ENCODE measurements around the gene ALDH1L1. TPM values are rescaled to one million over a fixed set of nuclear protein-coding genes. Genes with fewer than 3 reads are reported as not detected.

Gene ALDH1L1
- total and polyA plus RNA-seq, 8 donors, result 1.4 to 17.4 (median 5.2) TPM

DNA sequence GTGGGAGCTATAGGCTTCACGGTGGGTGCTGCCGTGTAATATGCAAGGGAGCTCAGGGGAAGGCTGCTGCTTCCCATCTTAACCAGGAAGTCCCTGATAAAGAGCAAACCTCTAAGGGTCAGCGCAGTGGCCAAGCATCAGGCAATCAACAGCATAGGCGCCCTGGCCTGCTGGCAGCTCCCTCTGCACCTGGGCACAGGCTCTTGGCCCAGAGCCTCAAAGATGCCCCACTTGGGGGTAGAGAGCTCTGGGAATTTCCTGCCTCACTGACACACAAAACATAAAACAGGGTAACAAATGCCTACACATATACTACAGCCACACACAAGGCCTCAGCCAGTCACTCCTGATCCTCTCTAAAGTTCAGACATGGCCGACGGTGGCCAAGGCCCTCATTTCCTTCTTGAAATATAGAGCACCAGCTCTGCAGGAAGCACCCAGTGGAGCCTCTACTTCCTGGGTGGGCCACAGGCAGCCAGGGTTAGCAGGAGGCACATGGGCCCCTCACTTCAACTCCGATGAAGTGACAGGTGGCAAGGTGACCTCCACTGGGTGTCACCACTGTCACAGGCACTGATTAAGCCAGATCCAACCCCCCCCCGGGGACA, 116.9 kb downstream of the ALDH1L1 start:
- Histone ChIP-seq H3K27ac (no peak overlapping the region), H3K4me3 (no peak overlapping the region), H3K27me3 (no peaks in the 10 kb centered on the region), H3K9me3 (no peaks in the 10 kb centered on the region), H3K4me1 (no peaks in the 10 kb centered on the region), H3K36me3 (peaks cover 6 to 44% (median 20%) of the 10 kb centered on the region in 4 donors)
- no peak for TF ChIP-seq EP300 (IDR thresholded peaks at IDR 0.05)
- no peak for TF ChIP-seq POLR2AphosphoS5 (IDR thresholded peaks at IDR 0.05)
- TF ChIP-seq, protein P1, sequence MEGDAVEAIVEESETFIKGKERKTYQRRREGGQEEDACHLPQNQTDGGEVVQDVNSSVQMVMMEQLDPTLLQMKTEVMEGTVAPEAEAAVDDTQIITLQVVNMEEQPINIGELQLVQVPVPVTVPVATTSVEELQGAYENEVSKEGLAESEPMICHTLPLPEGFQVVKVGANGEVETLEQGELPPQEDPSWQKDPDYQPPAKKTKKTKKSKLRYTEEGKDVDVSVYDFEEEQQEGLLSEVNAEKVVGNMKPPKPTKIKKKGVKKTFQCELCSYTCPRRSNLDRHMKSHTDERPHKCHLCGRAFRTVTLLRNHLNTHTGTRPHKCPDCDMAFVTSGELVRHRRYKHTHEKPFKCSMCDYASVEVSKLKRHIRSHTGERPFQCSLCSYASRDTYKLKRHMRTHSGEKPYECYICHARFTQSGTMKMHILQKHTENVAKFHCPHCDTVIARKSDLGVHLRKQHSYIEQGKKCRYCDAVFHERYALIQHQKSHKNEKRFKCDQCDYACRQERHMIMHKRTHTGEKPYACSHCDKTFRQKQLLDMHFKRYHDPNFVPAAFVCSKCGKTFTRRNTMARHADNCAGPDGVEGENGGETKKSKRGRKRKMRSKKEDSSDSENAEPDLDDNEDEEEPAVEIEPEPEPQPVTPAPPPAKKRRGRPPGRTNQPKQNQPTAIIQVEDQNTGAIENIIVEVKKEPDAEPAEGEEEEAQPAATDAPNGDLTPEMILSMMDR (IDR thresholded peaks at IDR 0.05), result no peak
- no peak for TF ChIP-seq POLR2A (IDR thresholded peaks at IDR 0.05)
- WGBS, 5 donors, result 85 to 95% (median 90%) methylated on average over 6 to 8 of the region's 8 CpGs
- no peak for DNase-seq
- intact Hi-C loops (cut with DNase I; ENCODE audit: low total_unique reads), result no loop called here

- no peak overlapping the region for H3K4me3 ChIP-seq
- WGBS, 5 donors, result 75 to 87% (median 84%) methylated on average over 6 to 8 of the region's 8 CpGs
- no peaks in the 10 kb centered on the region for H3K27me3 ChIP-seq
- peaks cover 0 to 7% (median 0%) of the 10 kb centered on the region in 4 donors for H3K4me1 ChIP-seq
- no peak for DNase-seq
- H3K36me3 ChIP-seq, result peaks cover 0 to 33% (median 7%) of the 10 kb centered on the region in 4 donors
- intact Hi-C loops (cut with DNase I; ENCODE audit: low total_unique reads), result no loop called here
- TF ChIP-seq EP300 (IDR thresholded peaks at IDR 0.05) (no peak), POLR2A (IDR thresholded peaks at IDR 0.05) (no peak), POLR2AphosphoS5 (IDR thresholded peaks at IDR 0.05) (no peak)
- TF ChIP-seq, protein P1 (IDR thresholded peaks at IDR 0.05), result no peak
- no peaks in the 10 kb centered on the region for H3K9me3 ChIP-seq
- H3K27ac ChIP-seq, result no peak overlapping the region
Observed at GRCh38 chr3:126061301-126062032, 118.9 kb downstream of the ALDH1L1 start.

DNA sequence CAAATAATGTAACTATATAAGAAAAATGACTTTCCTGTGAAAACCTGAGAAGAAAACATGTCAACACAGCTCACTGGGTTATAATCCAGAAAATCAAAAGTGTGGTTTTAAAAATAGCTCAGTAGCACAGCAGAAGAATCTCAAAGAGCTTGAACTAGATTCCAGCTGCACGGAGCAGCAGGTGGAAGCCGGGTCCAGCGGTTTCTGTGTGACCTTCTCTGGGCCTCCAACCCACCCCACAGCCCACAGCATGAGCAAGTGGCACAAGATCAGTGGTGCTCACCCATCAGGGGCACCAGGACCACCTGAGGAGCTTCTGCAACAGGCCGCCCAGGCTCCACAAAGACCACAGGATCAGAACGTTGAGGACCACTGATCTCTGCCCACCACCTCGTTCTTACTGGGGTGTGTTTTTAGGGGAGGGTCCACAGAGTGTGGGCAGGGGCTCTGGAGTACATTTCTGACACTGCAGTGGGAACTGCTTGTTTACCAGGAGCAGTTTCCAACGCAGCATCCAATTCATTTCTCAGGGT, 119.7 kb downstream of the ALDH1L1 start:
- TF ChIP-seq EP300 (IDR thresholded peaks at IDR 0.05), result no peak
- TF ChIP-seq, protein P1 (IDR thresholded peaks at IDR 0.05), result no peak
- TF ChIP-seq POLR2AphosphoS5 (IDR thresholded peaks at IDR 0.05), result no peak
- TF ChIP-seq POLR2A (IDR thresholded peaks at IDR 0.05), result no peak
- H3K27ac ChIP-seq, result no peak overlapping the region
- no peak for DNase-seq
- intact Hi-C loops (cut with DNase I; ENCODE audit: low total_unique reads), result no loop called here
- 91 to 98% (median 94%) methylated on average over 6 to 7 of the region's 7 CpGs for WGBS, 5 donors
- H3K4me1 ChIP-seq, result peaks cover 0 to 7% (median 0%) of the 10 kb centered on the region in 4 donors
- no peak overlapping the region for H3K4me3 ChIP-seq
- H3K9me3 ChIP-seq, result no peaks in the 10 kb centered on the region
- H3K27me3 ChIP-seq, result no peaks in the 10 kb centered on the region
- peaks cover 0 to 26% (median 3%) of the 10 kb centered on the region in 4 donors for H3K36me3 ChIP-seq

DNA sequence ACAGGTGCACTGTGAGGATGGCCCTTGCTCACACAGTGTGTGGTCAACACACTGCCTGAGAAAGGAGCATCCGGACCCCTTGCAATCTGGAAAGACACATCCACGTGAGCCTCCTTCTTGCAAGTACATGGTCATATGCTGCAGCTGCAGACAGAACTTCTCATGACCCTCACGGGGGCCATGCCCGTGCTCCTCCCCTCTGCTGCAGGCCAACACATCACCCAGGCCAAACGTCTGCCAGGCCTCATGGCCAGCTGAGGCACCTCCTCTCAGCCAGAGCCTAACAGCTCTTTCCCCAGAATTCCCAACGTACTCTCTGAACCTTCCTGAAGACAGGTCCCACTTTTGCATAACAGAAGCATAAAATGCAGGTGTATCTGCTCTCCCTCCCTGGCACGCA, 121.7 kb downstream of the ALDH1L1 start:
- H3K4me1 ChIP-seq, result peaks cover 0 to 7% (median 0%) of the 10 kb centered on the region in 4 donors
- no peak for DNase-seq
- intact Hi-C loops (cut with DNase I; ENCODE audit: low total_unique reads), result no loop called here
- no peak overlapping the region for H3K4me3 ChIP-seq
- H3K9me3 ChIP-seq, result no peaks in the 10 kb centered on the region
- no peaks in the 10 kb centered on the region for H3K27me3 ChIP-seq
- no peak overlapping the region for H3K27ac ChIP-seq
- TF ChIP-seq POLR2AphosphoS5 (IDR thresholded peaks at IDR 0.05), result no peak
- TF ChIP-seq, protein P1 (IDR thresholded peaks at IDR 0.05), result no peak
- TF ChIP-seq POLR2A (IDR thresholded peaks at IDR 0.05), result no peak
- TF ChIP-seq EP300 (IDR thresholded peaks at IDR 0.05), result no peak
- 65 to 93% (median 85%) methylated on average over 7 of the region's 7 CpGs for WGBS, 5 donors
- H3K36me3 ChIP-seq, result peaks cover 0 to 17% (median 3%) of the 10 kb centered on the region in 4 donors

Data from stomach (tissue), 9 donors.